GM13976 (cell line): ENCODE data around the gene CDKN2B-AS1.

ENCODE experiments used
- DNase-seq: peaks from one replicate; pipeline ENCODE4 v3.0.0; 2012; ENCODE audit warnings: low spot score
- in situ Hi-C: fragments of 300-500 bp; cut with MboI; formaldehyde crosslinking; loops from one replicate; pipeline ENCODE4 v1.12.0; 2022; ENCODE audit warnings: low sequenced_read_pairs, mixed read lengths, inconsistent platforms; ENCODE audit not compliant: unreplicated experiment
- TF ChIP-seq, protein P1 (sequence below): IDR thresholded peaks from 2 replicates; pipeline ENCODE4 v1.5.1; 2012; ENCODE audit warnings: borderline replicate concordance, mild to moderate bottlenecking; ENCODE audit not compliant: insufficient read depth; ENCODE audit errors: extremely low read depth, missing control alignments, control extremely low read depth

Gene CDKN2B-AS1

DNA sequence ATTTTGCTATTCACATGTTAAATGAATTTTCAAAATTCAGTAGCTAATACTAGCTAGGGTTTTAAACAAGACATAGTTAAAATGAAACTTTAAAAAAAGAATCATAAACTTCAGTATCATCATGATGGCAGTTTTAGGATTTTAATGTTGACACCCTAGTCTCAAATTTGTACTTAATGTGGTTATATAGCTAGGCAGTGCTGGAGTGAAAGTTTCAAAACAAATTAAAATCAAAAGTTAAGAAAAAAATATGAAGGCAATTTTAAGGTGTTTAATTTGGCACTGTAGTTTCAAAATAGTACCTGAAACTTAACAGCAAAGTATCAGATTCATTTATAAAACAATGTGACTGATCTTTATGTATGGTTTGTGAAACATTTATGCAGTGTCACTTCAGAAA is 33.8 kb downstream of the CDKN2B-AS1 start:
- in situ Hi-C loops: loop anchor here (25.0 kb wide), 1 partner anchor 216 kb away; the partner anchor contains the start of gene MTAP
- TF ChIP-seq, protein P1, sequence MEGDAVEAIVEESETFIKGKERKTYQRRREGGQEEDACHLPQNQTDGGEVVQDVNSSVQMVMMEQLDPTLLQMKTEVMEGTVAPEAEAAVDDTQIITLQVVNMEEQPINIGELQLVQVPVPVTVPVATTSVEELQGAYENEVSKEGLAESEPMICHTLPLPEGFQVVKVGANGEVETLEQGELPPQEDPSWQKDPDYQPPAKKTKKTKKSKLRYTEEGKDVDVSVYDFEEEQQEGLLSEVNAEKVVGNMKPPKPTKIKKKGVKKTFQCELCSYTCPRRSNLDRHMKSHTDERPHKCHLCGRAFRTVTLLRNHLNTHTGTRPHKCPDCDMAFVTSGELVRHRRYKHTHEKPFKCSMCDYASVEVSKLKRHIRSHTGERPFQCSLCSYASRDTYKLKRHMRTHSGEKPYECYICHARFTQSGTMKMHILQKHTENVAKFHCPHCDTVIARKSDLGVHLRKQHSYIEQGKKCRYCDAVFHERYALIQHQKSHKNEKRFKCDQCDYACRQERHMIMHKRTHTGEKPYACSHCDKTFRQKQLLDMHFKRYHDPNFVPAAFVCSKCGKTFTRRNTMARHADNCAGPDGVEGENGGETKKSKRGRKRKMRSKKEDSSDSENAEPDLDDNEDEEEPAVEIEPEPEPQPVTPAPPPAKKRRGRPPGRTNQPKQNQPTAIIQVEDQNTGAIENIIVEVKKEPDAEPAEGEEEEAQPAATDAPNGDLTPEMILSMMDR: no peak
- no peak for DNase-seq

DNA sequence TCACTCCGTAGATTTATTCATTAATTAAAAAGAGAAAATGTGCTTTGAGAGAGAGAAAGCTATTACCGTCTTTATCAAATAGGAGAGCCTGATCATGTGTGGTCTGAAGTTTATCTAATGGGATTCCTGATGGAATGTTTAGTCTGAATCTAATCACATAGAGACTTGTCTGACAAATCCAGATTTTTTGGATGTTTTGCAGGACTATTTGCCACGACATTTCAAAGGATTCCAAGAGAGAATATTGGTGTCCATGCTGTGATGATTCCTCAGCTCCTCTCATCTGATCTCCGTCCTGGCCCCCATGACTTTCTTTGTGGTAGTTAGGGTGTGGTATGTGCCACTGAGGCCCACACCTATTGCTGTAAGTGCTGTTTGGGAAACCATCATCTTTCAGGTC is 34.6 kb downstream of the CDKN2B-AS1 start:
- TF ChIP-seq, protein P1: no peak
- in situ Hi-C loops: loop anchor here (25.0 kb wide), 1 partner anchor 217 kb away; the partner anchor contains the start of gene MTAP
- no peak for DNase-seq

DNA sequence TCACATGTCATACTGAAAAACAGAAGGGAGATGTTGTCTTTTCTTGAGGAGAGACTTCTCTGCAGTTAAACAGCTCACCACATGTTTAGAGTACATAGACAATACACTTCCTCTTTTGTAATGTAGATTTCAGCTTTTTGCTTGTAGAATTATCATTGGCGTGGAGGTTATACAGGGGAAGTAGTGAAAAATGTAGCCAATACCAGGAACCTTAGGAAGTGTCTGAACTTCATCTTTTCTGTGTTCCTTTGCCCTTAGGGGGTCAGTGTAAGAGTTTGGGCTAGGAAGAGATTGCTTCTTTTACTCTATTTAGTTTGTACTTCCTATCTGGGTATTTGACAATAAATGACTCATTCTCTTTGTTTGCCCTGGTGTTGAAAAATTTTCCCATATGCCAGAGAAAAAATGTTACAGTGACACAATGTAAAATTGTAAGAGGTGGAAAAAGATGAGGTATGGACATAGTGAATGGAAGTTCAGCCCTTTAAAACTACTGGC is 35.6 kb downstream of the CDKN2B-AS1 start:
- DNase-seq: no peak
- in situ Hi-C loops: loop anchor here (25.0 kb wide), 1 partner anchor 218 kb away; the partner anchor contains the start of gene MTAP
- TF ChIP-seq, protein P1: no peak

DNA sequence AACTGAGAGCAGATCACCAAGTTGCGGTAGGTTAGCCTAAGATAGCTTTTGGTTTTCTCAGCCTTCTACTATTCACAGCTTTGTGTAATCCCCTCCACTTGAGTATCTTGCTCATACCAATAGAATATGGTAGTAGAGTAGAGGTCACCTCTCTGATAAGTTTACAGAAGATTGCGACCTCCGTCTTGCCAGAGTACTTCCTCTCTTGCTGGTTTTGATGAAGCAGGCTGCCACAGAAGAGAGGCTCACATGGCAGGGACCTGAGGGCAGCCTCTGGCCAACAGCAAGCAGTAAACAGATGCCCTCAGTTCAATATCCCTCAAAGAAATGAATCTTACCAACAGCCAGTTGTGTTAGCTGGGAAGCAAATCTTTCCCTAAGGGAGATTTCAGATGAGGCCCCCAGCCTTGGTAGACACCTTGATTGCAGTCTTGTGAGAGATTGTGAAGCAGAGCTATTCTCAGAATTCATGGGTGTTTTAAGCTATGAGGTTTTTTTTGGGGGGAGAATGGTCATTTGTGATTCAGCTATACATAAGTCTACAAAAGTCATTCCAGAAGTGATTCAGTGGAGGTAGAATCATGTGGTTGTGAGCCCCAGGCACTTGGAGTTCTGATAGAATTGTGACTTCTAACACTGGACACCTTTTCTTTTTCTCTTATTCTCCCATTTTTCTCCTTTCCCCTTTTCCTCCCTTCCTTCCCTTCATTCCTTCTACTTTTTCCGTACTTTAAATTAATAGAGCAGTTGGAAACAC is 37.2 kb downstream of the CDKN2B-AS1 start:
- no peak for DNase-seq
- in situ Hi-C loops: loop anchor here (25.0 kb wide), 1 partner anchor 220 kb away; the partner anchor contains the start of gene MTAP
- TF ChIP-seq, protein P1: no peak

DNA sequence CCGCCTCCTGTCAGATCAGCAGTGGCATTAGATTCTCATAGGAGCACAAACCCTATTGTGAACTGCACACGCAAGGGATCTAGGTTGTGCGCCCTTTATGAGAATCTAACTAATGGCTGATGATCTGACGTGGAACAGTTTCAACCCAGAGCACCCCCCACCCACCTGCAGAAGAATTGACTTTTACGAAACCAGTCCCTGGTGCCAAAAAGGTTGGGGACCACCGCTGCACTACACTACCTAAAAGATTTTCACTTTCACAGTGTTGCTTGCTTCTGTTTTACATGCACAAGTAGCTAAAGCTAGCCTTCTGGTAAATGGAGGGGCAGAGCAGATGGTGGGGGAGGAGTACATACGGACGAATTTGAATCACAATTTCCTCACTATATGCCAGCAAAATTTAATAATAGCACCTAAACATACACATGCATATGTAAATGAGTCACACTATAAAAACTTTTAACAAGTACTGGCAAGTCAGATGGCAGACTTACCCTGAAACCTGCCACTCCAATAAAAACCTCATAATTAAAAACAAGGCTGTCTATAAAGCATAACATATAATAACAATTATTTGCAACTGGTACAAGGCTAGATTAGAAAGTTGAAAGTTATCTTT is 38.5 kb downstream of the CDKN2B-AS1 start:
- TF ChIP-seq, protein P1: no peak
- no peak for DNase-seq
- in situ Hi-C loops: loop anchor here (25.0 kb wide), 1 partner anchor 221 kb away; the partner anchor contains the start of gene MTAP

DNA sequence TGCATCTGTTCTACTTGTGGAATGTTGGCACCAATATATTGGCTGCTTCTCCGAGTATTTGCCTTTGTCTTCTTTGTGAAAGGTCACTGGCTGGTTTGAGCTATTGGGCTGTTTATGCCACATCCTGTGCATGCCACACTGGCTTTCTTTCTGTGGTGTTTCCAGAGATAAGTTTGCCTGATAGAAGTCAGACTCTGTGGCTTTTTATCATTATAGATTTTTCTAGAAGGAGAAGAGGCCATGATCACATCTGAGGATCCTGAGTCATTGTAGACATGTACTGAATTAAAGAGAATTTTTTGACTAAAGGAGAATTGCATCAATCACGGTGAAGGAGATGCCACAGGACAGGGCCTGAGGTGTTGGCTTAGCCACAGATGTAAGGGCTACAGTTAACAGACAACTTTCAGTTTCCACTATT is 41.0 kb downstream of the CDKN2B-AS1 start:
- in situ Hi-C loops: loop anchor here (25.0 kb wide), 1 partner anchor 223 kb away; the partner anchor contains the start of gene MTAP
- TF ChIP-seq, protein P1: no peak
- DNase-seq: no peak
